Neural cell (in vitro differentiated cells): Measurements from ENCODE around the gene ALG6. TPM values are rescaled to one million over a fixed set of nuclear protein-coding genes. Genes with fewer than 3 reads are reported as not detected.
"Not testable (repeated sequence)": the region's sequence is repeated elsewhere in the genome, so short reads cannot be mapped to it uniquely, and the experiment has no call there.

ENCODE experiments used
- H2AFZ ChIP-seq: fragments of 200-600, 300-800 bp; sonication (generic), shearing (Covaris generic); 2 replicates; pipeline ENCODE4 v1.6.0; 2014; ENCODE audit warnings: low read depth, mild to moderate bottlenecking, antibody characterized with exemption, low read length, moderate library complexity
- H3F3A ChIP-seq: fragments of 200-600 bp; shearing (Covaris generic); 2 replicates; pipeline ENCODE4 v1.6.1; 2016; ENCODE audit warnings: mild to moderate bottlenecking, moderate library complexity, mixed read lengths, antibody characterized with exemption, low read length; ENCODE audit not compliant: insufficient read depth, poor library complexity, severe bottlenecking
- H3K27ac ChIP-seq: fragments of 200-600, 300-800 bp; sonication (generic), shearing (Covaris generic); 2 replicates; pipeline ENCODE4 v1.5.1; 2014; ENCODE audit warnings: mild to moderate bottlenecking, low read length, moderate library complexity
- H3K27me3 ChIP-seq: fragments of 300-800, 200-600 bp; sonication (generic), shearing (Covaris generic); 2 replicates; pipeline ENCODE4 v1.6.0; 2014; ENCODE audit warnings: mild to moderate bottlenecking, low read depth, low read length, moderate library complexity; ENCODE audit not compliant: insufficient read depth
- H3K36me3 ChIP-seq: fragments of 300-800, 200-600 bp; sonication (generic), shearing (Covaris generic); 2 replicates; pipeline ENCODE4 v1.5.1; 2014; ENCODE audit warnings: mild to moderate bottlenecking, antibody characterized with exemption, low read length, moderate library complexity; ENCODE audit not compliant: insufficient read depth
- H3K4me2 ChIP-seq: fragments of 300-800, 200-600 bp; sonication (generic), shearing (Covaris generic); 2 replicates; pipeline ENCODE4 v1.6.0; 2014; ENCODE audit warnings: mild to moderate bottlenecking, low read length
- H3K4me3 ChIP-seq: fragments of 300-800, 200-600 bp; sonication (generic), shearing (Covaris generic); 2 replicates; pipeline ENCODE4 v1.5.1; 2014; ENCODE audit warnings: mild to moderate bottlenecking, low read length, moderate library complexity
- H3K79me2 ChIP-seq: fragments of 200-600 bp; shearing (Covaris generic); replicated peaks from 2 replicates; pipeline ENCODE4 v1.6.0; 2014; ENCODE audit warnings: mild to moderate bottlenecking, low read length, moderate library complexity; ENCODE audit not compliant: insufficient read depth
- H3K9ac ChIP-seq: fragments of 300-800, 200-600 bp; sonication (generic), shearing (Covaris generic); 2 replicates; pipeline ENCODE4 v1.6.1; 2016; ENCODE audit warnings: mild to moderate bottlenecking, low read length, mixed read lengths
- H3K9me2 ChIP-seq: fragments of 200-600 bp; shearing (Covaris generic); 2 replicates; pipeline ENCODE4 v1.6.1; 2016; ENCODE audit warnings: mild to moderate bottlenecking, low read length, mixed read lengths; ENCODE audit not compliant: insufficient read depth
- H3K9me3 ChIP-seq: fragments of 200-600, 300-800 bp; sonication (generic), shearing (Covaris generic); 2 replicates; pipeline ENCODE4 v1.6.1; 2016; ENCODE audit warnings: mild to moderate bottlenecking, mixed run types, low read length, moderate library complexity, mixed read lengths
- H4K20me1 ChIP-seq: fragments of 200-600 bp; shearing (Covaris generic); 2 replicates; pipeline ENCODE4 v1.6.1; 2016; ENCODE audit warnings: mild to moderate bottlenecking, mixed run types; ENCODE audit not compliant: insufficient read depth
- EP300 ChIP-seq: fragments of 450-650 bp; conservative IDR thresholded peaks from 2 replicates; pipeline ENCODE4 v1.6.1; 2014; ENCODE audit warnings: antibody characterized with exemption, mild to moderate bottlenecking, moderate library complexity; ENCODE audit not compliant: poor library complexity, severe bottlenecking
- EZH2 ChIP-seq: fragments of 200-600, 300-800 bp; shearing (Covaris generic), sonication (generic); IDR thresholded peaks from 2 replicates; pipeline ENCODE4 v1.6.1; 2014; ENCODE audit warnings: antibody characterized with exemption, low read length, borderline replicate concordance, mild to moderate bottlenecking; ENCODE audit not compliant: insufficient read depth, poor library complexity, severe bottlenecking
- MXI1 ChIP-seq: fragments of 450-650 bp; conservative IDR thresholded peaks from 2 replicates; pipeline ENCODE4 v1.6.1; 2014; ENCODE audit warnings: antibody characterized with exemption, mild to moderate bottlenecking; ENCODE audit not compliant: poor library complexity, severe bottlenecking
- POLR2AphosphoS5 ChIP-seq: IDR thresholded peaks from 2 replicates; pipeline ENCODE4 v1.6.1; 2012
- RAD21 ChIP-seq: fragments of 450-650 bp; conservative IDR thresholded peaks from 2 replicates; pipeline ENCODE4 v1.6.1; 2014; ENCODE audit warnings: antibody characterized with exemption, mild to moderate bottlenecking, moderate library complexity
- SMC3 ChIP-seq: fragments of 450-650 bp; conservative IDR thresholded peaks from 2 replicates; pipeline ENCODE4 v1.6.1; 2014; ENCODE audit warnings: antibody characterized with exemption, mild to moderate bottlenecking, moderate library complexity; ENCODE audit not compliant: poor library complexity
- TAF1 ChIP-seq: IDR thresholded peaks from 2 replicates; pipeline ENCODE4 v1.6.1; 2012; ENCODE audit warnings: low read depth
- polyA plus RNA-seq: library from polyadenylated mRNA; depleted of rRNA; stranded (reverse); fragments of >200 nt; gene quantifications from 2 replicates; pipeline ENCODE4 v1.2.3, GENCODE V29; 2014
- TF ChIP-seq, protein P1 (sequence below): IDR thresholded peaks from 2 replicates; pipeline ENCODE4 v1.6.1; 2012; ENCODE audit warnings: borderline replicate concordance
- TF ChIP-seq, protein P2 (sequence below): fragments of 450-650 bp; IDR thresholded peaks from 2 replicates; pipeline ENCODE4 v1.5.1; 2014; ENCODE audit warnings: antibody characterized with exemption, mild to moderate bottlenecking, moderate library complexity; ENCODE audit not compliant: poor library complexity, severe bottlenecking

ALG6 gene
- polyA plus RNA-seq, 1 donor from 2014 or later = 46.8 TPM

DNA sequence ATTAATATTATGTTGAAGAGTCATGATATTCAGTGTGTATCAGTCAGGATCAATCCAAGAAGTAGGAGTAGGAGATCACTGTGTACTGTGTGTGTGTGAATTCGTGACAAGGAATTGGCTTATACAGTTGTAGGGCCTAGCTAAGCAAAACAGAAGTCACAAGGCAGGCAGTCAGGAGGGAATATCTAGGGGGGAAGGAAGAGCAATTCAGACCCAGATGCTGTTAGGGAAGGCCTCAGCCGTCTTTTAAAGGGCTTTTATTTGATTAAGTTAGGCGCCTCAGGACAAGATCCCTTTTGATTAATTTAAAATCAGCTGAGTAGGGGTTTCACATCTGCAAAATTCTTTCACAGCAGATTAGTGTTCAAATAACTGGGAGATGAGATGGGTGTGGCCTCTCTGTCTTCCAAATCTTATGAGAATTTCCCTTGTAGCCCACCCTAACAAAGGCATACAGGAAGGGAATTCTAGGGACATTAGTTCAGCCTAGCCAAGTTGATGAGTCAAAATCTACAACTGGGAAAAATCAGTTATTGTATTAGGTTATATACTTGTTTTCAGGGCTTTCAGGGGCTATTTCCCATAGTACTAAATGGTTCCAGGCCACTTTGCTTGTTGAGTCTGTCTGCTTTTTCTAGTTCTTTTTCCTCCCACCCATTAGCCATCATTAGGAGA lies 47.4 kb downstream of the ALG6 start:
- Histone ChIP-seq H3K27ac (no peak overlapping the region), H3K9ac (no peak overlapping the region), H3F3A (no peaks in the 10 kb centered on the region), H3K4me3 (no peak overlapping the region), H3K4me2 (no peak overlapping the region), H4K20me1 (no peaks in the 10 kb centered on the region), H3K9me2 (no peaks in the 10 kb centered on the region), H3K36me3 (no peaks in the 10 kb centered on the region), H3K27me3 (no peaks in the 10 kb centered on the region), H2AFZ (no peak overlapping the region), H3K9me3 (no peaks in the 10 kb centered on the region), H3K79me2 (no peaks in the 10 kb centered on the region)
- TF ChIP-seq EZH2 (no peak), SMC3 (no peak), TAF1 (no peak), MXI1 (no peak), EP300 (no peak), POLR2AphosphoS5 (no peak), RAD21 (no peak)
- TF ChIP-seq, protein P1, sequence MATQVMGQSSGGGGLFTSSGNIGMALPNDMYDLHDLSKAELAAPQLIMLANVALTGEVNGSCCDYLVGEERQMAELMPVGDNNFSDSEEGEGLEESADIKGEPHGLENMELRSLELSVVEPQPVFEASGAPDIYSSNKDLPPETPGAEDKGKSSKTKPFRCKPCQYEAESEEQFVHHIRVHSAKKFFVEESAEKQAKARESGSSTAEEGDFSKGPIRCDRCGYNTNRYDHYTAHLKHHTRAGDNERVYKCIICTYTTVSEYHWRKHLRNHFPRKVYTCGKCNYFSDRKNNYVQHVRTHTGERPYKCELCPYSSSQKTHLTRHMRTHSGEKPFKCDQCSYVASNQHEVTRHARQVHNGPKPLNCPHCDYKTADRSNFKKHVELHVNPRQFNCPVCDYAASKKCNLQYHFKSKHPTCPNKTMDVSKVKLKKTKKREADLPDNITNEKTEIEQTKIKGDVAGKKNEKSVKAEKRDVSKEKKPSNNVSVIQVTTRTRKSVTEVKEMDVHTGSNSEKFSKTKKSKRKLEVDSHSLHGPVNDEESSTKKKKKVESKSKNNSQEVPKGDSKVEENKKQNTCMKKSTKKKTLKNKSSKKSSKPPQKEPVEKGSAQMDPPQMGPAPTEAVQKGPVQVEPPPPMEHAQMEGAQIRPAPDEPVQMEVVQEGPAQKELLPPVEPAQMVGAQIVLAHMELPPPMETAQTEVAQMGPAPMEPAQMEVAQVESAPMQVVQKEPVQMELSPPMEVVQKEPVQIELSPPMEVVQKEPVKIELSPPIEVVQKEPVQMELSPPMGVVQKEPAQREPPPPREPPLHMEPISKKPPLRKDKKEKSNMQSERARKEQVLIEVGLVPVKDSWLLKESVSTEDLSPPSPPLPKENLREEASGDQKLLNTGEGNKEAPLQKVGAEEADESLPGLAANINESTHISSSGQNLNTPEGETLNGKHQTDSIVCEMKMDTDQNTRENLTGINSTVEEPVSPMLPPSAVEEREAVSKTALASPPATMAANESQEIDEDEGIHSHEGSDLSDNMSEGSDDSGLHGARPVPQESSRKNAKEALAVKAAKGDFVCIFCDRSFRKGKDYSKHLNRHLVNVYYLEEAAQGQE = no peak
- TF ChIP-seq, protein P2, sequence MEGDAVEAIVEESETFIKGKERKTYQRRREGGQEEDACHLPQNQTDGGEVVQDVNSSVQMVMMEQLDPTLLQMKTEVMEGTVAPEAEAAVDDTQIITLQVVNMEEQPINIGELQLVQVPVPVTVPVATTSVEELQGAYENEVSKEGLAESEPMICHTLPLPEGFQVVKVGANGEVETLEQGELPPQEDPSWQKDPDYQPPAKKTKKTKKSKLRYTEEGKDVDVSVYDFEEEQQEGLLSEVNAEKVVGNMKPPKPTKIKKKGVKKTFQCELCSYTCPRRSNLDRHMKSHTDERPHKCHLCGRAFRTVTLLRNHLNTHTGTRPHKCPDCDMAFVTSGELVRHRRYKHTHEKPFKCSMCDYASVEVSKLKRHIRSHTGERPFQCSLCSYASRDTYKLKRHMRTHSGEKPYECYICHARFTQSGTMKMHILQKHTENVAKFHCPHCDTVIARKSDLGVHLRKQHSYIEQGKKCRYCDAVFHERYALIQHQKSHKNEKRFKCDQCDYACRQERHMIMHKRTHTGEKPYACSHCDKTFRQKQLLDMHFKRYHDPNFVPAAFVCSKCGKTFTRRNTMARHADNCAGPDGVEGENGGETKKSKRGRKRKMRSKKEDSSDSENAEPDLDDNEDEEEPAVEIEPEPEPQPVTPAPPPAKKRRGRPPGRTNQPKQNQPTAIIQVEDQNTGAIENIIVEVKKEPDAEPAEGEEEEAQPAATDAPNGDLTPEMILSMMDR = no peak

DNA sequence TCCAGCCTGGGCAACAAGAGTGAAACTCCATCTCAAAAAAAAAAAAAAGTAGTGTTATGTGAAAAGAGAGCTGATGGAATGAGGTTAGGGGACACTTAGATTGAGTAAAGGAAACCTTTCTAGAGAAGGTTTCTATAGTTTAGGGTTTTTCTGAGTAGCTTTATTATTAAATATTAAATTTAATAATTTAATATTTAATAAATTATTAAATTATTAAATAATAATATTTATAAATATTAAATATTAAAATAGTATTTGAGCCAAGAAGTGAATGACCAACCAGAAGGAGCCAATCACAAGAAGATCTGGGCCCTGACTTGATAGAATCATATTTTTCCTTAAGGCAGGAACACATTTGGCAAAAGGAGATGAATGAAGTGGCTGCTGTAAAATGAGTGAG lies 50.7 kb downstream of the ALG6 start:
- TF ChIP-seq EZH2 = no peak
- no peak for TF ChIP-seq MXI1
- no peak for TF ChIP-seq RAD21
- TF ChIP-seq, protein P2 = no peak
- TF ChIP-seq SMC3 = no peak
- no peak for TF ChIP-seq TAF1
- TF ChIP-seq, protein P1 = no peak
- TF ChIP-seq EP300 = no peak
- TF ChIP-seq POLR2AphosphoS5 = no peak
- Histone ChIP-seq H3K27ac (no peak overlapping the region), H3F3A (no peaks in the 10 kb centered on the region), H3K4me3 (no peak overlapping the region), H2AFZ (no peak overlapping the region), H4K20me1 (no peaks in the 10 kb centered on the region), H3K79me2 (no peaks in the 10 kb centered on the region), H3K36me3 (no peaks in the 10 kb centered on the region), H3K9me3 (no peaks in the 10 kb centered on the region), H3K27me3 (no peaks in the 10 kb centered on the region), H3K4me2 (no peak overlapping the region), H3K9ac (no peak overlapping the region), H3K9me2 (no peaks in the 10 kb centered on the region)

DNA sequence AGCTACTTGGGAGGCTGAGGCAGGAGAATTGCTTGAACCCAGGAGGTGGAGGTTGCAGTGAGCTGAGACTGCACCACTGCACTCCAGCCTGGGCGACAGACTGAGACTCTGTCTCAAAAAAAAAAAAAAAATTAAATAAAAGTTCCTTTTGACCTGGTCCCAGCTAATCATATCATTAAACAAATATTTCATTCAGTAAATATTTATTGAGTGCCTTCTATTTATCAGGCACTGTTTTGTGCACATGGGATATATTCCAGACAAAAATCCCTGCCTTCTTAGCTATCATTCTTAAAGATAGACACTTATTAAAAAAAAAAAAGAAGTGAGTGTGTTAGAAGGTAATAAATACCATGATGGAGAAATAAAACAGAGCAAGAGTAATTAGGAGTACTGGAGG lies 53.3 kb downstream of the ALG6 start:
- H3K4me2 ChIP-seq, H4K20me1 ChIP-seq, H3K79me2 ChIP-seq, H3K9me3 ChIP-seq, H3K27ac ChIP-seq, H3K9me2 ChIP-seq, H3K36me3 ChIP-seq, H3K27me3 ChIP-seq, H3F3A ChIP-seq, H3K9ac ChIP-seq, H3K4me3 ChIP-seq, H2AFZ ChIP-seq: not testable (repeated sequence)
